Measurements from ENCODE around the gene HIVEP3.

Gene HIVEP3

DNA sequence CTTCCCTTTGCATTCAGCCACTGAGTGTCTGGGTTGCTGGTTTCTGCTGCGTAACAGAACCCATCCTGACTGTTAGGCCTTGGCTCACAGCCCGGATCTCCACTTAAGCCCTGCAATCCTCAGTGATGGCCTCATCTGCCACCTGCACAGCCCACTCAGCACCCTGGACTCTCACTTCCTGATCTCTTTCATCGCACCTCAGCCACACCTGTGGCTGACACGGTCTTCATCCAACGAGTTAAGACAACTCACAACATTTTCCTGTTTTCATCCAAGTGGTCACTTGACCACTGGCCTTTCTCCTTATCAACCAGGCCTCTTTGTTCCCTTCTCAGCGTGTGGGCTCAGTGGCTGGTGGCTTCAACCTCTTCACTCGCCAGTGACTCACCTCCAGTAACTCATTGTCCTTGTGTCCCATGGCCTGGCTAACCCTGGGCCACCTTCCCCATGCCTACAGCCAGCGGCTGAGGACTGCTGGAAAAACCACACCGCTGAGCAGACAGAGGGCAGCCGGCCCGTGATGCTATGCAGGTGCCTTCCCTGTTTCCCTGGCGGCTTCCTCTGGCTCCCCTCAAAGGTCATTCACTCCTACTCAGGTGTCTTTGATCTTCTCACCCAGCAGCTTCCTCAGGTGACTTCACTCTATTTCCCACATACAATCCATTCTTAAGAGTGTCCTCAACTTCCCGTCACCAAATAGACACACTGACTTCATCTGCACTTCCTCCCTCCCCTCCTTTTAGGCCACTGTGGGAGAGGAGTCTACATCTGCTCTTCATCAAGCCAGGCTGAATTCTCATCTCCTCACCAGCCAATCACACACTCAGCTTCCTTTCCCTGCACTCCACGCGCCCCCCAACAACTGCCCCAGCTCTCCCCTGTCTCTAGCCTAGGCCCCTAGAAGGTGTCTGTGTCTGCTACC, 414.3 kb downstream of the HIVEP3 start:
- Histone ChIP-seq H3K9me3 (ENCODE audit: low read length) (no peaks in the 10 kb centered on the region), H3K79me2 (ENCODE audit: insufficient read depth, low read length) (no peaks in the 10 kb centered on the region), H3K27me3 (ENCODE audit: insufficient read depth, low read length) (0 out of 2 replicates have a peak, but pooled peaks cover 5% of the 10 kb centered on the region), H3K4me3 (ENCODE audit: low read depth, low read length, poor library complexity, severe bottlenecking) (no peak overlapping the region), H3K4me2 (ENCODE audit: low read length) (no peak overlapping the region), H3K36me3 (ENCODE audit: insufficient read depth, low read length) (no peaks in the 10 kb centered on the region), H4K20me1 (ENCODE audit: insufficient read depth, low read length) (no peaks in the 10 kb centered on the region), H2AFZ (ENCODE audit: low read length) (no peak overlapping the region), H3K9me2 (ENCODE audit: low read depth, low read length) (no peaks in the 10 kb centered on the region), H3K9ac (ENCODE audit: low read length) (no peak overlapping the region), H3K4me1 (ENCODE audit: insufficient read depth, low read length, severe bottlenecking) (no peaks in the 10 kb centered on the region), H3K27ac (ENCODE audit: low read depth, low read length, poor library complexity, severe bottlenecking) (no peak overlapping the region), H3F3A (ENCODE audit: insufficient read depth, low read length) (no peaks in the 10 kb centered on the region)
- TF ChIP-seq EZH2 (IDR thresholded peaks at IDR 0.05; ENCODE audit: borderline replicate concordance, low read length): no peak
- TF ChIP-seq CTCF (IDR thresholded peaks at IDR 0.05; ENCODE audit: low read length): no peak

GRCh38 chr1:41503538-41504113, 415.1 kb downstream of the HIVEP3 start:
- Histone ChIP-seq H3K9ac (ENCODE audit: low read length) (no peak overlapping the region), H3K4me1 (ENCODE audit: insufficient read depth, low read length, severe bottlenecking) (no peaks in the 10 kb centered on the region), H2AFZ (ENCODE audit: low read length) (no peak overlapping the region), H3F3A (ENCODE audit: insufficient read depth, low read length) (no peaks in the 10 kb centered on the region), H3K27ac (ENCODE audit: low read depth, low read length, poor library complexity, severe bottlenecking) (no peak overlapping the region), H3K27me3 (ENCODE audit: insufficient read depth, low read length) (0 out of 2 replicates have a peak, but pooled peaks cover 5% of the 10 kb centered on the region), H3K79me2 (ENCODE audit: insufficient read depth, low read length) (no peaks in the 10 kb centered on the region), H3K4me3 (ENCODE audit: low read depth, low read length, poor library complexity, severe bottlenecking) (no peak overlapping the region), H3K9me2 (ENCODE audit: low read depth, low read length) (no peaks in the 10 kb centered on the region), H3K4me2 (ENCODE audit: low read length) (no peak overlapping the region), H4K20me1 (ENCODE audit: insufficient read depth, low read length) (no peaks in the 10 kb centered on the region), H3K36me3 (ENCODE audit: insufficient read depth, low read length) (no peaks in the 10 kb centered on the region), H3K9me3 (ENCODE audit: low read length) (no peaks in the 10 kb centered on the region)
- TF ChIP-seq CTCF (IDR thresholded peaks at IDR 0.05; ENCODE audit: low read length) (no peak), EZH2 (IDR thresholded peaks at IDR 0.05; ENCODE audit: borderline replicate concordance, low read length) (no peak)

GRCh38 chr1:41502912-41503311, 415.8 kb downstream of the HIVEP3 start:
- no peak overlapping the region for H3K4me3 ChIP-seq (ENCODE audit: low read depth, low read length, poor library complexity, severe bottlenecking)
- H3K27ac ChIP-seq (ENCODE audit: low read depth, low read length, poor library complexity, severe bottlenecking): no peak overlapping the region
- no peaks in the 10 kb centered on the region for H3K79me2 ChIP-seq (ENCODE audit: insufficient read depth, low read length)
- H2AFZ ChIP-seq (ENCODE audit: low read length): no peak overlapping the region
- no peak for TF ChIP-seq EZH2 (IDR thresholded peaks at IDR 0.05; ENCODE audit: borderline replicate concordance, low read length)
- TF ChIP-seq CTCF (IDR thresholded peaks at IDR 0.05; ENCODE audit: low read length): no peak
- no peaks in the 10 kb centered on the region for H4K20me1 ChIP-seq (ENCODE audit: insufficient read depth, low read length)
- no peaks in the 10 kb centered on the region for H3K36me3 ChIP-seq (ENCODE audit: insufficient read depth, low read length)
- no peaks in the 10 kb centered on the region for H3K4me1 ChIP-seq (ENCODE audit: insufficient read depth, low read length, severe bottlenecking)
- H3K9me3 ChIP-seq (ENCODE audit: low read length): no peaks in the 10 kb centered on the region
- no peaks in the 10 kb centered on the region for H3F3A ChIP-seq (ENCODE audit: insufficient read depth, low read length)
- no peak overlapping the region for H3K9ac ChIP-seq (ENCODE audit: low read length)
- H3K9me2 ChIP-seq (ENCODE audit: low read depth, low read length): no peaks in the 10 kb centered on the region
- H3K4me2 ChIP-seq (ENCODE audit: low read length): no peak overlapping the region
- H3K27me3 ChIP-seq (ENCODE audit: insufficient read depth, low read length): 0 out of 2 replicates have a peak, but pooled peaks cover 5% of the 10 kb centered on the region

All from OCI-LY1 (cell line).